Suprapubic skin (tissue), 4 donors: ENCODE data around the gene UPF1.

ENCODE experiments used
- CTCF ChIP-seq, 2 donors: fragments of 200-600 bp in 1 of 2; fragments of 450-650 bp in 1 of 2; sonication (generic) in 1 of 2; IDR thresholded peaks; one replicate each; pipeline ENCODE4 v1.5.1; 2016 to 2019; ENCODE audit warnings: antibody characterized with exemption in 2 of 2, mild to moderate bottlenecking in 1 of 2, moderate library complexity in 1 of 2
- EP300 ChIP-seq: sonication (generic); formaldehyde crosslinking; IDR thresholded peaks from one replicate; pipeline ENCODE4 v1.6.1; 2017; ENCODE audit warnings: antibody characterized with exemption
- POLR2A ChIP-seq, 2 donors: fragments of 450-650 bp; IDR thresholded peaks; one replicate each; pipeline ENCODE4 v1.6.1; 2017; ENCODE audit warnings: antibody characterized with exemption in 2 of 2, mild to moderate bottlenecking in 2 of 2, moderate library complexity in 2 of 2
- POLR2AphosphoS5 ChIP-seq, 3 donors: sonication (generic); formaldehyde crosslinking; IDR thresholded peaks; one replicate each; pipeline ENCODE4 v1.6.1; 2017; ENCODE audit warnings: antibody characterized with exemption in 3 of 3

GRCh38 chr19:18784786-18785120, 47.0 kb upstream of the UPF1 start:
- TF ChIP-seq POLR2AphosphoS5 (IDR thresholded peaks at IDR 0.05) (no peak), CTCF (IDR thresholded peaks at IDR 0.05) (no peak), POLR2A (IDR thresholded peaks at IDR 0.05) (no peak), EP300 (no peak)
